GM12891 (cell line): ENCODE data around the gene KCNG2.

Source experiments
- PAX5 ChIP-seq: IDR thresholded peaks from 2 replicates; pipeline ENCODE4 v1.6.1; 2011; ENCODE audit warnings: low read length, moderate library complexity, mild to moderate bottlenecking; ENCODE audit not compliant: insufficient read depth, severe bottlenecking
- POLR2A ChIP-seq: IDR thresholded peaks from 2 replicates; pipeline ENCODE4 v1.6.1; 2011; ENCODE audit warnings: low read depth, low read length, control low read depth
- POLR2AphosphoS5 ChIP-seq: IDR thresholded peaks from 2 replicates; pipeline ENCODE4 v1.6.1; 2011; ENCODE audit warnings: low read depth, low read length, control low read depth
- SPI1 ChIP-seq: IDR thresholded peaks from 2 replicates; pipeline ENCODE4 v1.6.1; 2011; ENCODE audit warnings: low read depth, low read length, control low read depth
- TAF1 ChIP-seq: IDR thresholded peaks from 2 replicates; pipeline ENCODE4 v1.6.1; 2011; ENCODE audit warnings: low read depth, low read length, control low read depth

GRCh38 chr18:79798346-79798998, 734 bp downstream of the KCNG2 start:
- TF ChIP-seq POLR2A (no peak), POLR2AphosphoS5 (no peak), TAF1 (no peak), SPI1 (no peak), PAX5 (no peak)
